Sigmoid colon (tissue), 4 donors: ENCODE results near the gene SUSD6.

Experiments
- EP300 ChIP-seq, 4 donors: sonication (generic); formaldehyde crosslinking; IDR thresholded peaks; one replicate each; pipeline ENCODE4 v1.6.1; 2017; ENCODE audit warnings: antibody characterized with exemption in 4 of 4
- POLR2A ChIP-seq, 2 donors: fragments of 450-650 bp; IDR thresholded peaks; one replicate each; pipeline ENCODE4 v1.6.1; 2016; ENCODE audit warnings: antibody characterized with exemption in 2 of 2, mild to moderate bottlenecking in 2 of 2, moderate library complexity in 2 of 2
- POLR2AphosphoS5 ChIP-seq, 4 donors: sonication (generic); formaldehyde crosslinking; IDR thresholded peaks; one replicate each; pipeline ENCODE4 v1.6.1; 2017; ENCODE audit warnings: antibody characterized with exemption in 4 of 4
- TF ChIP-seq, protein P1 (sequence below), 4 experiments: fragments of 450-650 bp in 3 of 4; fragments of 200-600 bp in 1 of 4; IDR thresholded peaks; one replicate each; pipeline ENCODE4 v1.5.1; 2016 to 2019; ENCODE audit warnings: antibody characterized with exemption in 4 of 4, mild to moderate bottlenecking in 3 of 4, moderate library complexity in 2 of 4

DNA sequence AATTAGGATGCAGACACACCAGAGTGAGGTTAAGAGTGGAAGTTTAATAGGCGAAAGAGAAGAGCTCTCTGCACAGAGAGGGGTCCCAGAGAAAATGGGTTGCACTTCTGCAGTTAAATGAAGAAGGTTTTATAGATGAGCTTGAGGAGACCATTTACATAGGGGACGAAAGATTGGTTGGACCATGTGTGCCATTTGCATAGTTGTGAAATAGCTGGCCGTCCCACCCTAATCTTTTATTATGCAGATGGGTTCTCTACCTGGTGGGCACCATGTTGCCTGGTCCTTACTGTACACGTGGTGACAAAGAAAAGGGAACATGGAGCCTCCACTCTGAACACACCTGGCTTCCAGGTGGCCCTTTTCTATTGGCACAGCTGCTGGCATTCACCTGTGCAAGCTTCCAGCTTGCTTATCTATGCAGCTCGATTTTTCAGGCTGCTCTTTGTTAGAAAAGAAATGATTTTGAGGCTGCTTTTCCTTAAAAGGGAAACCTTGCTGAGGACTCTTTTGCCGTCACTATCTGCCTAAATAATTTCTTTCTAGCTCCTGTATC is 88.4 kb downstream of the SUSD6 start:
- TF ChIP-seq EP300 (IDR thresholded peaks at IDR 0.05): no peak
- TF ChIP-seq, protein P1, sequence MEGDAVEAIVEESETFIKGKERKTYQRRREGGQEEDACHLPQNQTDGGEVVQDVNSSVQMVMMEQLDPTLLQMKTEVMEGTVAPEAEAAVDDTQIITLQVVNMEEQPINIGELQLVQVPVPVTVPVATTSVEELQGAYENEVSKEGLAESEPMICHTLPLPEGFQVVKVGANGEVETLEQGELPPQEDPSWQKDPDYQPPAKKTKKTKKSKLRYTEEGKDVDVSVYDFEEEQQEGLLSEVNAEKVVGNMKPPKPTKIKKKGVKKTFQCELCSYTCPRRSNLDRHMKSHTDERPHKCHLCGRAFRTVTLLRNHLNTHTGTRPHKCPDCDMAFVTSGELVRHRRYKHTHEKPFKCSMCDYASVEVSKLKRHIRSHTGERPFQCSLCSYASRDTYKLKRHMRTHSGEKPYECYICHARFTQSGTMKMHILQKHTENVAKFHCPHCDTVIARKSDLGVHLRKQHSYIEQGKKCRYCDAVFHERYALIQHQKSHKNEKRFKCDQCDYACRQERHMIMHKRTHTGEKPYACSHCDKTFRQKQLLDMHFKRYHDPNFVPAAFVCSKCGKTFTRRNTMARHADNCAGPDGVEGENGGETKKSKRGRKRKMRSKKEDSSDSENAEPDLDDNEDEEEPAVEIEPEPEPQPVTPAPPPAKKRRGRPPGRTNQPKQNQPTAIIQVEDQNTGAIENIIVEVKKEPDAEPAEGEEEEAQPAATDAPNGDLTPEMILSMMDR (IDR thresholded peaks at IDR 0.05): no peak
- TF ChIP-seq POLR2A (IDR thresholded peaks at IDR 0.05): no peak
- no peak for TF ChIP-seq POLR2AphosphoS5 (IDR thresholded peaks at IDR 0.05)
